Ishikawa (cell line): Measurements from ENCODE around the gene SH2D4B.

ENCODE experiments used
- CEBPB ChIP-seq: IDR thresholded peaks from 2 replicates; pipeline ENCODE4 v1.6.1; 2012
- EGR1 ChIP-seq: IDR thresholded peaks from 2 replicates; pipeline ENCODE4 v1.6.1; 2012
- EP300 ChIP-seq: IDR thresholded peaks from 2 replicates; pipeline ENCODE4 v1.6.1; 2012; ENCODE audit warnings: borderline replicate concordance
- FOXM1 ChIP-seq: IDR thresholded peaks from 2 replicates; pipeline ENCODE4 v1.6.1; 2012; ENCODE audit warnings: low read depth, borderline replicate concordance
- MAX ChIP-seq: IDR thresholded peaks from 2 replicates; pipeline ENCODE4 v1.6.1; 2012
- RAD21 ChIP-seq: IDR thresholded peaks from 2 replicates; pipeline ENCODE4 v1.6.1; 2012; ENCODE audit warnings: low read depth
- REST ChIP-seq: IDR thresholded peaks from 2 replicates; pipeline ENCODE4 v1.6.1; 2012; ENCODE audit warnings: low read depth, mild to moderate bottlenecking
- TAF1 ChIP-seq: IDR thresholded peaks from 2 replicates; pipeline ENCODE4 v1.6.1; 2012; ENCODE audit warnings: low read depth, mild to moderate bottlenecking
- TCF12 ChIP-seq: IDR thresholded peaks from 2 replicates; pipeline ENCODE4 v1.6.1; 2012; ENCODE audit warnings: low read depth
- TEAD4 ChIP-seq: IDR thresholded peaks from 2 replicates; pipeline ENCODE4 v1.6.1; 2012
- USF1 ChIP-seq: IDR thresholded peaks from 2 replicates; pipeline ENCODE4 v1.6.1; 2012
- YY1 ChIP-seq: IDR thresholded peaks from 2 replicates; pipeline ENCODE4 v1.6.1; 2012; ENCODE audit warnings: low read depth
- ZBTB7A ChIP-seq: IDR thresholded peaks from 2 replicates; pipeline ENCODE4 v1.6.1; 2012; ENCODE audit warnings: low read depth

- no peak for TF ChIP-seq TAF1
- TF ChIP-seq CEBPB = no peak
- TF ChIP-seq REST = no peak
- no peak for TF ChIP-seq USF1
- TF ChIP-seq RAD21 = no peak
- no peak for TF ChIP-seq EP300
- no peak for TF ChIP-seq FOXM1
- no peak for TF ChIP-seq MAX
- TF ChIP-seq TCF12 = no peak
- no peak for TF ChIP-seq EGR1
- TF ChIP-seq TEAD4 = no peak
- no peak for TF ChIP-seq ZBTB7A
- no peak for TF ChIP-seq YY1
Observed at GRCh38 chr10:80500572-80501380, 36.9 kb upstream of the SH2D4B start.
